Suppressor macrophage (primary cell): ENCODE measurements around the gene LAG3.
A peak's percentile ranks its signal among the peaks of the same experiment; 100 is the strongest.

ENCODE experiments used
- DNase-seq, 4 experiments: peaks; one replicate each; pipeline ENCODE4 v3.0.0-alpha.2; 2020 to 2022

LAG3 gene

GRCh38 chr12:6753772-6754356 lies 18.5 kb upstream of the LAG3 start:
- peak in 3 of 4 experiments; percentile 52 to 61 (median 55) for DNase-seq

GRCh38 chr12:6754411-6754810 lies 17.9 kb upstream of the LAG3 start:
- DNase-seq: peak; percentile 44 to 81 (median 68)

- DNase-seq: no peak
Observed at GRCh38 chr12:6757028-6757690, 15.2 kb upstream of the LAG3 start.

- peak in 3 of 4 experiments; percentile 41 to 47 (median 42) for DNase-seq
Observed at GRCh38 chr12:6758506-6759095, 13.7 kb upstream of the LAG3 start.

GRCh38 chr12:6759741-6760140 lies 12.6 kb upstream of the LAG3 start:
- DNase-seq: no peak

GRCh38 chr12:6763380-6763779 lies 8.9 kb upstream of the LAG3 start:
- DNase-seq: no peak

- peak; percentile 72 to 85 (median 82) for DNase-seq
Observed at GRCh38 chr12:6764011-6764828, 8.1 kb upstream of the LAG3 start.

- DNase-seq: no peak
Observed at GRCh38 chr12:6765048-6765633, 7.2 kb upstream of the LAG3 start.

GRCh38 chr12:6765634-6766581 lies 6.4 kb upstream of the LAG3 start, which contains the start of gene PTMS:
PTMS (plus strand) TSS chr12:6766363; CDS start chr12:6766706, 343 bp downstream.
- DNase-seq: peak; percentile 36 to 81 (median 66)

- peak; percentile 73 to 92 (median 83) for DNase-seq
Observed at GRCh38 chr12:6766651-6767349, 5.5 kb upstream of the LAG3 start.

- DNase-seq: no peak
Observed at GRCh38 chr12:6767353-6768319, 4.7 kb upstream of the LAG3 start.

GRCh38 chr12:6768437-6768914 lies 3.8 kb upstream of the LAG3 start:
- DNase-seq: no peak

GRCh38 chr12:6768990-6769389 lies 3.3 kb upstream of the LAG3 start:
- no peak for DNase-seq

- no peak for DNase-seq
Observed at GRCh38 chr12:6769666-6770065, 2.7 kb upstream of the LAG3 start.

GRCh38 chr12:6770094-6770493 lies 2.2 kb upstream of the LAG3 start:
- DNase-seq: no peak

GRCh38 chr12:6770600-6770999 lies 1.7 kb upstream of the LAG3 start:
- no peak for DNase-seq

GRCh38 chr12:6771091-6771495 lies 1.2 kb upstream of the LAG3 start:
- peak; percentile 86 to 95 (median 92) for DNase-seq

GRCh38 chr12:6771509-6772330 lies 600 bp upstream of the LAG3 start:
- no peak for DNase-seq
